Effector memory CD8-positive, alpha-beta T cell (primary cell): ENCODE results near the gene BBS9.
"Not testable (repeated sequence)": the region's sequence is repeated elsewhere in the genome, so short reads cannot be mapped to it uniquely, and the experiment has no call there.

Experiments used
- ATAC-seq: fragments of 150-1000 bp; cut with Tn5 transposase; replicated peaks from 2 replicates; pipeline ENCODE4 v1.10.0; 2021; ENCODE audit warnings: mild to moderate bottlenecking, moderate library complexity
- DNase-seq, 3 experiments: peaks; one replicate each; pipeline ENCODE4 v3.0.0; 2021
- H3K27ac Mint-ChIP-seq, 2 donors: one replicate each; pipeline ENCODE4 v1.8.0; 2022; ENCODE audit warnings: mild to moderate bottlenecking in 2 of 2, mixed read lengths in 2 of 2, moderate library complexity in 2 of 2
- H3K27me3 Mint-ChIP-seq, 2 donors: one replicate each; pipeline ENCODE4 v1.8.0; 2022; ENCODE audit warnings: mixed read lengths in 2 of 2
- H3K36me3 Mint-ChIP-seq: one replicate; pipeline ENCODE4 v1.8.0; 2022; ENCODE audit warnings: mild to moderate bottlenecking, moderate library complexity, mixed read lengths; ENCODE audit not compliant: insufficient read depth
- H3K4me1 Mint-ChIP-seq, 2 donors: one replicate each; pipeline ENCODE4 v1.8.0; 2022; ENCODE audit warnings: low read depth in 2 of 2, mixed read lengths in 2 of 2
- H3K4me3 Mint-ChIP-seq, 2 donors: one replicate each; pipeline ENCODE4 v1.8.0; 2022; ENCODE audit warnings: mild to moderate bottlenecking in 2 of 2, mixed read lengths in 2 of 2, moderate library complexity in 2 of 2
- H3K9me3 Mint-ChIP-seq, 2 donors: one replicate each; pipeline ENCODE4 v1.8.0; 2022; ENCODE audit warnings: mixed read lengths in 2 of 2

Gene BBS9

GRCh38 chr7:33232632-33233145 lies 103.3 kb downstream of the BBS9 start:
- H3K27ac Mint-ChIP-seq = no peak overlapping the region
- H3K4me1 Mint-ChIP-seq = peaks cover 0 to 3% of the 10 kb centered on the region in 2 donors
- H3K9me3 Mint-ChIP-seq = no peaks in the 10 kb centered on the region
- ATAC-seq = no peak
- H3K4me3 Mint-ChIP-seq = no peak overlapping the region
- DNase-seq = no peak
- no peaks in the 10 kb centered on the region for H3K36me3 Mint-ChIP-seq
- no peaks in the 10 kb centered on the region for H3K27me3 Mint-ChIP-seq

- ATAC-seq (no peak), DNase-seq (no peak)
- no peaks in the 10 kb centered on the region for H3K36me3 Mint-ChIP-seq
- H3K27me3 Mint-ChIP-seq = no peaks in the 10 kb centered on the region
- H3K9me3 Mint-ChIP-seq = no peaks in the 10 kb centered on the region
- no peak overlapping the region for H3K4me3 Mint-ChIP-seq
- H3K27ac Mint-ChIP-seq = no peak overlapping the region
- H3K4me1 Mint-ChIP-seq = no peaks in the 10 kb centered on the region
These were observed 104.3 kb downstream of the BBS9 start for GRCh38 chr7:33233659-33234058.

GRCh38 chr7:33237036-33237435 lies 107.7 kb downstream of the BBS9 start:
- Mint-ChIP-seq H3K9me3 (no peaks in the 10 kb centered on the region), H3K27me3 (no peaks in the 10 kb centered on the region), H3K36me3 (no peaks in the 10 kb centered on the region), H3K4me3 (no peak overlapping the region), H3K27ac (no peak overlapping the region), H3K4me1 (no peaks in the 10 kb centered on the region)
- ATAC-seq (no peak), DNase-seq (no peak)

- no peaks in the 10 kb centered on the region for H3K27me3 Mint-ChIP-seq
These were observed 114.0 kb downstream of the BBS9 start for GRCh38 chr7:33243319-33243881.

GRCh38 chr7:33248671-33249070 lies 119.3 kb downstream of the BBS9 start:
- H3K36me3 Mint-ChIP-seq = no peaks in the 10 kb centered on the region
- H3K4me1 Mint-ChIP-seq = peaks cover 4 to 7% of the 10 kb centered on the region in 2 donors
- no peak for ATAC-seq
- no peak overlapping the region for H3K27ac Mint-ChIP-seq
- no peaks in the 10 kb centered on the region for H3K27me3 Mint-ChIP-seq
- no peaks in the 10 kb centered on the region for H3K9me3 Mint-ChIP-seq
- no peak for DNase-seq
- no peak overlapping the region for H3K4me3 Mint-ChIP-seq

More at GRCh38 chr7:33243319-33243881, 114.0 kb downstream of the BBS9 start:
- Mint-ChIP-seq H3K9me3 (no peaks in the 10 kb centered on the region), H3K36me3 (no peaks in the 10 kb centered on the region), H3K27ac (no peak overlapping the region), H3K4me3 (no peak overlapping the region), H3K4me1 (peaks cover 2 to 7% of the 10 kb centered on the region in 2 donors)
- DNase-seq (no peak), ATAC-seq (no peak)

- Mint-ChIP-seq H3K4me3 (no peak overlapping the region), H3K27ac (no peak overlapping the region), H3K27me3 (no peaks in the 10 kb centered on the region), H3K9me3 (no peaks in the 10 kb centered on the region), H3K36me3 (no peaks in the 10 kb centered on the region), H3K4me1 (peaks cover 0 to 5% of the 10 kb centered on the region in 2 donors)
- ATAC-seq (no peak), DNase-seq (no peak)
These were observed 121.1 kb downstream of the BBS9 start for GRCh38 chr7:33250421-33250871.

- Mint-ChIP-seq H3K27ac (no peak overlapping the region), H3K27me3 (no peaks in the 10 kb centered on the region), H3K4me3 (no peak overlapping the region), H3K4me1 (peaks cover 0 to 2% of the 10 kb centered on the region in 2 donors), H3K9me3 (no peaks in the 10 kb centered on the region), H3K36me3 (no peaks in the 10 kb centered on the region)
- DNase-seq = no peak
- ATAC-seq = no peak
These were observed 121.9 kb downstream of the BBS9 start for GRCh38 chr7:33251301-33251700.

- peaks cover 10 to 15% of the 10 kb centered on the region in 2 donors for H3K4me1 Mint-ChIP-seq
- no peaks in the 10 kb centered on the region for H3K36me3 Mint-ChIP-seq
- no peak overlapping the region for H3K4me3 Mint-ChIP-seq
- no peaks in the 10 kb centered on the region for H3K9me3 Mint-ChIP-seq
- no peaks in the 10 kb centered on the region for H3K27me3 Mint-ChIP-seq
- ATAC-seq (no peak), DNase-seq (no peak)
- H3K27ac Mint-ChIP-seq = no peak overlapping the region
These were observed 129.2 kb downstream of the BBS9 start for GRCh38 chr7:33258491-33258951.

GRCh38 chr7:33261585-33261984 lies 132.2 kb downstream of the BBS9 start:
- no peaks in the 10 kb centered on the region for H3K27me3 Mint-ChIP-seq
- H3K9me3 Mint-ChIP-seq = no peaks in the 10 kb centered on the region
- ATAC-seq (peak; percentile 32), DNase-seq (no peak)
- no peaks in the 10 kb centered on the region for H3K36me3 Mint-ChIP-seq
- H3K27ac Mint-ChIP-seq = peak overlapping the region in 1 of 2 donors; percentile 52
- H3K4me1 Mint-ChIP-seq = peaks cover 8 to 15% of the 10 kb centered on the region in 2 donors
- no peak overlapping the region for H3K4me3 Mint-ChIP-seq

GRCh38 chr7:33262476-33262875 lies 133.1 kb downstream of the BBS9 start:
- no peaks in the 10 kb centered on the region for H3K9me3 Mint-ChIP-seq
- DNase-seq (no peak), ATAC-seq (no peak)
- H3K36me3 Mint-ChIP-seq = no peaks in the 10 kb centered on the region
- H3K27ac Mint-ChIP-seq = no peak overlapping the region
- H3K27me3 Mint-ChIP-seq = no peaks in the 10 kb centered on the region
- H3K4me3 Mint-ChIP-seq = no peak overlapping the region
- H3K4me1 Mint-ChIP-seq = peaks cover 8 to 15% of the 10 kb centered on the region in 2 donors

GRCh38 chr7:33271839-33272371 lies 142.5 kb downstream of the BBS9 start:
- not testable (repeated sequence) for H3K27ac Mint-ChIP-seq, ATAC-seq, H3K4me3 Mint-ChIP-seq, H3K4me1 Mint-ChIP-seq, DNase-seq, H3K27me3 Mint-ChIP-seq, H3K36me3 Mint-ChIP-seq
- H3K9me3 Mint-ChIP-seq = peaks cover 4 to 14% of the 10 kb centered on the region in 2 donors

GRCh38 chr7:33273356-33273755 lies 144.0 kb downstream of the BBS9 start:
- ATAC-seq (no peak), DNase-seq (no peak)
- no peaks in the 10 kb centered on the region for H3K4me1 Mint-ChIP-seq
- H3K4me3 Mint-ChIP-seq = no peak overlapping the region
- H3K9me3 Mint-ChIP-seq = peaks cover 7 to 14% of the 10 kb centered on the region in 2 donors
- H3K27me3 Mint-ChIP-seq = no peaks in the 10 kb centered on the region
- H3K36me3 Mint-ChIP-seq = peaks cover 10% of the 10 kb centered on the region
- no peak overlapping the region for H3K27ac Mint-ChIP-seq

- H3K27me3 Mint-ChIP-seq = no peaks in the 10 kb centered on the region
- H3K36me3 Mint-ChIP-seq = peaks cover 10% of the 10 kb centered on the region
- peaks cover 0 to 4% of the 10 kb centered on the region in 2 donors for H3K4me1 Mint-ChIP-seq
- peaks cover 0 to 6% of the 10 kb centered on the region in 2 donors for H3K9me3 Mint-ChIP-seq
- H3K4me3 Mint-ChIP-seq = no peak overlapping the region
- H3K27ac Mint-ChIP-seq = no peak overlapping the region
- no peak for DNase-seq
- no peak for ATAC-seq
These were observed 147.0 kb downstream of the BBS9 start for GRCh38 chr7:33276325-33276724.

- Mint-ChIP-seq H3K27ac (no peak overlapping the region), H3K9me3 (peaks cover 0 to 6% of the 10 kb centered on the region in 2 donors), H3K36me3 (peaks cover 10% of the 10 kb centered on the region), H3K4me1 (peaks cover 0 to 4% of the 10 kb centered on the region in 2 donors), H3K4me3 (no peak overlapping the region), H3K27me3 (no peaks in the 10 kb centered on the region)
- no peak for ATAC-seq
- DNase-seq = no peak
These were observed 147.4 kb downstream of the BBS9 start for GRCh38 chr7:33276729-33277128.
